Stimulated activated CD8-positive, alpha-beta memory T cell treated with anti-CD3 and anti-CD28 coated beads, Interleukin-12 subunit alpha, Interleukin-12 subunit beta, amount 100 ng/mL, for 24 hours (primary cell): ENCODE data around the gene CRABP1.

ENCODE experiments used
- DNase-seq: peaks from one replicate; pipeline ENCODE4 v3.0.0-alpha.2; 2020; ENCODE audit errors: extremely low read depth

CRABP1 gene

GRCh38 chr15:78347586-78348543, 7.7 kb downstream of the CRABP1 start:
- DNase-seq, result no peak

DNA sequence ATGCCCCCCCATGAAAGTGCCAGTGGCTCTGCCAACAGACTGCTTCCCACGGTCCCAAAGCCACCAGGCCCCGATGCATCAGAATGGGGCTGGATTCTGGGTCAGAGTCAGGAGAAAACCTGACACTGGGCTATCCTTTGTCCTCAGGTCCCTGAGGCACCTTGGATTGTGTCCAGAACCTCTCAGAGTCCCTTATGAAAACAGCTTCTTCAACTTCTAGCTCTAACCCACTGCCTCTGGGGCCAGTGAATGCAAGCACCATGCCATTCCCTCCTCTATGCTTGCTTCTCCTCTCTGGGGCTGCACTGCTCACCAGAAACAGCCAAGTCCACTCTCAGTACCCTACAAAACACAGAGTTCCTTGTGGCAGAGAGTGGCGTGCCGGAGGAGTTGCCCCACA, 9.9 kb downstream of the CRABP1 start:
- DNase-seq, result no peak

- no peak for DNase-seq
These were observed 11.4 kb downstream of the CRABP1 start for GRCh38 chr15:78351539-78351938.

DNA sequence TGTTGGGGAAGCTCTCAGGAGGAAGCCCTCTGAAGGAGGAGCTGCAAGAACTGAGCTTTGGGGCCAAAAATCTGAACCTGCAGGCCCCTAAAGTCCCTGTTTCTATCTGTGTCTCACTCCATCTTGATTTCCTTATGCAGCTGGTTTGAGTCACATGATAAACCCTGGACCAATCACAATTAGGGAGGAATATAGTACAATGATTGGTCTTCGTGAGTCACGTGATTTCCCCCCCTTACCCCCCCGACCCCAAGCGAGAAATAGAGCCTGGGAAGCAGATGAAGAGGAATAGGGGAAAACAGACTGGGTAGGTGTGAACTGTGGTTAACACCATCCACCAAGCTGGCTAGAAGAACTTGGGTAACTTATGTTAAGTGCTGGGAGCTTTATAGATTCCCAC, 12.9 kb downstream of the CRABP1 start:
- no peak for DNase-seq

DNA sequence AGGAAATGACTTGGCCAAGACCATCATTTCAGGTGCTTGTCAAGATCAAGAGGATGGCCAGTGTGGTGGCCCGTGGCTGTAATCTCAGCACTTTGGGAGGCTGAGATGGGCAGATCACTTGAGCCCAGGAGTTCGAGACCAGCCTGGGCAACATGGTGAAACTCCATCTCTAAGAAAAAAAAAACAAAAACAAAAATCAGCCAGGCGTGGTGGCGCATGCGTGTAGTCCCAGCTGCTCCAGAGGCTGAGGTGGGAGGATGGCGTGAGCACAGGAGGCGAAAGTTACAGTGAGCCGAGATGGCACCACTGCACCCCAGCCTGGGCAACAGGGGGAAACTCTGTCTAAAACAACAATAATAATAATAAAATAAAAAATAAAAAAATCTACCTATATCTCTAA, 15.0 kb downstream of the CRABP1 start:
- DNase-seq, result no peak

- DNase-seq, result no peak
These were observed 18.1 kb downstream of the CRABP1 start for GRCh38 chr15:78358102-78358870.

- no peak for DNase-seq
These were observed 19.1 kb downstream of the CRABP1 start for GRCh38 chr15:78359041-78359808.

- DNase-seq, result no peak
These were observed 20.2 kb downstream of the CRABP1 start for GRCh38 chr15:78360367-78360801.

DNA sequence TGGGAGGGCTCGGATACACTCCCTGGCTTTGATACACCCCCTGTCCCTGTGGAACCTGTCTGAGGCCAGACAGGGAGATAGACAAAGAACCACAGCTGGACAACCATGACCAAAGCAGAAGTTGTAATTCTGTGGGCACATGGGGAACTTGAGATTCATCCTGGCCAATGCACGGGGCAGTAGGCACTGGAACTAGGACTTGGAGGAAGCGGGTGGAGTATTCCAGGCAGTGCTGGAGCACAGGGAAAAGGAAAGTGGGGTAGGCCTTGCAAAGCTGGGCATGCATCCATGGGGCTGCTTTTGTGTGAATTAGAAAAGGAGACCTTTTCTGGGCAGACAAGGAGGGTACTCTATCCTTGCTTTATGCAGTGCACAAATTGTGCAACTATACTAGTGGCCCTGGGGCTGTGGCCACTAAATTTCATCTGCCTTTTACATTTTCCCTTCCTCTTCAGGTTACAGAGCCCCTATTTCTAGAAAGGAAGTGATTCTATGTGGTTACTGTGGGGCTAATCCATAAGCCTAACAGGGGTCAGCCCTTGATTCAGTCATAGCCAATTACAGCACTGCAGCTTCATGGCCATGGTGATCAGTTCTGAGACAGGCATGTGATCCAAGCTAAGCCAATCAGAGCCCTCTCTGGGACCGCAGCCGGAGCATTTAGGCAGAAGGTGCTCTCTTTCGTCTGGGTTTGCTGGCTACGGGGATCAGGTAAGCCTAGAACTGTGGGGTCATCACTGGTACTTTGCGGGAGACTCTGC, 21.0 kb downstream of the CRABP1 start:
- DNase-seq, result no peak

GRCh38 chr15:78361771-78362506, 21.8 kb downstream of the CRABP1 start:
- DNase-seq, result no peak

DNA sequence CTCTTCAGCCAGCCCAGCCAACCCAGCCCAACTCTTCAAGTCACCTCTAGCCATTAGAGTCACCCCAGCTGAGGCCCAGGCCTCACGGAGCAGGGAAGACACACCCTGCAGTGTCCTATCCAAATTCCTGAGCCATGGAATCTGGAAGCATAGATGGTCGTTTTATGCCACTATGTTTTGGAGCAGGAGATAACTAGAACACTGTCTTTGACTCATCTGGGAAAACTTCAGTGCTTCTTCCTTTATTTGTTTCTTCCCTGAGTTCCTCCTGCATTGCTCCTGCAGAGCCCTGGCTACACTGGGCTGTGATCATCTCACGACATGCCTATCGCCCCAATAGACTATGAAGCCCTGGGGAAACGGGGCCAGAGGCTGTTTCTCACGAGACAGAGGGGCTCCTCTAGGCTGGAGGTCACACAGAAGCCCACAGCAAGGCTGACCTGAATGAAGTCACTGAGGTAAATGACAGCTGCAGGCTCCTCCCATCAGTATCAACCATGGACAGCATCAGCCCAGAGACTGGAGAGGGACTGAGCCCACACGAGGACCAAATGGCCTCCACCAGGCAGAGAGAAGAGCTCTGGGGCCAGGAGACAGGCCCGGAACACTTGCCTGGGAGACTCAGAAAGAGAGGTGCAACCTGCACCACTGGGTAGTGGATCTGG, 22.7 kb downstream of the CRABP1 start:
- DNase-seq, result no peak

DNA sequence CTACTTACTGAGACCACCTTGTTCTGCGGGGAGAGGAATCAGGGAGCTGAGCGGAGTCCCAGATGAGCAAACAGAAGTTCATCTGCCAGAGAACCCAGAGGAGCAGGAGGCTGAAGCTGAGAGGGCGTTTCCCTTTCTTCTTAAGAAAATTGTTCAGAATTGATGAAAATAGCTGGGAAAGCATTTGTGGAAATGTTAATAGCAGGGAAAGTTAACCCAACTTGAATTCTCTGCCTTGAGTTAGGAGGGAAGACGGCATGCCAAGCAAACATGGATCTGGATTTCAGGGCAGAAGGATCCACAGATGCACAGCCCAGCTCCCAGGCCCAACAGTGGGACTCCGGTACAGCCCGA, 23.2 kb downstream of the CRABP1 start:
- no peak for DNase-seq

- no peak for DNase-seq
These were observed 24.1 kb downstream of the CRABP1 start for GRCh38 chr15:78364233-78364632.

GRCh38 chr15:78365917-78366316, 25.8 kb downstream of the CRABP1 start:
- DNase-seq, result no peak

DNA sequence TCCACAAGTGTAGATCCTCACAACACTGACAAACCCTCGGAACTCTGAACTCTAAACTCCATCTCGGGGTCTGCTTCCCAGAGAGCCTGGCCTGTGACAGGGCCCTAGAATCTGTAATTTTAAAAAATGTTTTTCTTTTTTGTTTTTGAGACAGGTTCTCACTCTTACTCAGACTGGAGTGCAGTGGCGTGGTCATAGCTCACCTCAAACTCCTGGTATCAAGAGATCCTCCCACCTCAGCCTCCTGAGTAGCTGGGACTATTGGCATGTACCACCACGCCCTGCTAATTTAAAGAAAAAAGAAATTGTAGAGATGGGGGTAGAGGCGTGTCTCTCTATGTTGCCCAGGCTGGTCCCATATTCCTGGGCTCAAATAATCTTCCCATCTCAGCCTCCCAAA, 26.2 kb downstream of the CRABP1 start:
- DNase-seq, result no peak

- DNase-seq, result no peak
These were observed 28.5 kb downstream of the CRABP1 start for GRCh38 chr15:78368651-78369050.

GRCh38 chr15:78369161-78369560, 29.0 kb downstream of the CRABP1 start:
- no peak for DNase-seq

GRCh38 chr15:78370013-78370412, 29.9 kb downstream of the CRABP1 start:
- no peak for DNase-seq

- no peak for DNase-seq
These were observed 32.7 kb downstream of the CRABP1 start for GRCh38 chr15:78372880-78373279.
